SK-N-MC (cell line): ENCODE measurements around the gene EVA1B.
A peak's percentile ranks its signal among the peaks of the same experiment; 100 is the strongest.

ENCODE experiments used
- DNase-seq: peaks from one replicate; pipeline ENCODE4 v3.0.0-alpha.2; 2011; ENCODE audit warnings: low read depth, low spot score
- H3K27ac ChIP-seq: fragments of 200-600 bp; sonication (generic); 2 replicates; pipeline ENCODE4 v1.5.1; 2016; ENCODE audit warnings: mixed run types
- H3K36me3 ChIP-seq: fragments of 200-600 bp; sonication (generic); 2 replicates; pipeline ENCODE4 v1.6.1; 2017; ENCODE audit warnings: antibody characterized with exemption, low read length, mixed read lengths; ENCODE audit not compliant: insufficient read depth
- H3K4me3 ChIP-seq: fragments of 200-600 bp; sonication (generic); 2 replicates; pipeline ENCODE4 v1.5.1; 2016
- H3K9ac ChIP-seq: fragments of 200-600 bp; sonication (generic); 2 replicates; pipeline ENCODE4 v1.8.0; 2017; ENCODE audit warnings: mixed run types, mixed read lengths; ENCODE audit not compliant: insufficient read length
- H3K9me3 ChIP-seq: fragments of 200-600 bp; sonication (generic); 2 replicates; pipeline ENCODE4 v1.6.1; 2017; ENCODE audit warnings: low read depth, mild to moderate bottlenecking, antibody characterized with exemption, low read length, moderate library complexity, mixed read lengths
- EZH2 ChIP-seq: fragments of 200-600 bp; sonication (generic); IDR thresholded peaks from one replicate; pipeline ENCODE4 v1.6.1; 2017; ENCODE audit warnings: antibody characterized with exemption
- FOXP2 ChIP-seq: optimal IDR thresholded peaks from 2 replicates; pipeline ENCODE3; 2011; ENCODE audit warnings: mild to moderate bottlenecking, moderate library complexity; ENCODE audit not compliant: insufficient read depth; ENCODE audit errors: extremely low read length, control extremely low read depth
- POLR2AphosphoS5 ChIP-seq: IDR thresholded peaks from 2 replicates; pipeline ENCODE4 v1.6.1; 2012; ENCODE audit warnings: mild to moderate bottlenecking, low read depth, low read length, borderline replicate concordance

The EVA1B gene

DNA sequence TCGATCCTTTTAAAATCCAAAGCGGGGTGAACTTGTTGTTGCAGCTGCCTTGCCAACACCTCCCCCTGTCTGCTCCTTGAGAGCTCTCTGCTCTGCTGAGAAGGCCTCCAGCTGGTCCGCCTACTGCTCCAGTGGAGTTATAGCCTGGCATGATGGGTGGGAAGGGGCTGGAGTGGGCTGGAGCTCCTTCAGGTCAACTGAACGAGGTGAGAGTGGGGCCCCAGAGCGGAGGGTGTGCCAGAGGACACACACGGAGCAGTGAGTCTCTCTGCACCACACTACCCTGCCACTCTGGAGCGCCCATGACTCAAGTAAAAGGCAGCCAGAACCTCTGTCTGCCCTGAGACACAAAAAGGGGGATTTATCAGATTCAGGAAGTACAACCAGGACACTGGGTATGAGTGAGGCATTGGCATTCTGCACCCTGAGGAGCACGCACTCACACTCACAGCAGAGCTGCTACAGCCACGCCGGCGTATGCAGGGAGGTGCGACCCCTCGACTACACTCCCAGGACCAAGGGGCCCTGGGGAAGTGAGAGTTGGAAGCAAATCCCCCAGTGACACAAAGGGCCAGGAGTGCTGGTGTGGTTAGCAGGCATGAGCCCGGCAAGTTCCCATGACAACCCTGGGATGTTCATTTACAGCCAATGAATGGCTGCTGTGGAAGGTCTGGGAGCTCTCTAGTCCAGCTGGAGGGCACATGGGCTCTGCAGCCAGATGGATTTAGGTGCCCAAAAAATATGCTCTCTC lies 28.0 kb upstream of the EVA1B start:
- TF ChIP-seq FOXP2 = no peak
- TF ChIP-seq EZH2 = no peak
- no peak for TF ChIP-seq POLR2AphosphoS5
- Histone ChIP-seq H3K36me3 (peaks cover 64% of the 10 kb centered on the region; the same call in 1 of the 2 replicates), H3K9ac (no peak overlapping the region), H3K27ac (peak overlapping the region; percentile 67), H3K9me3 (no peaks in the 10 kb centered on the region), H3K4me3 (no peak overlapping the region)
- no peak for DNase-seq

DNA sequence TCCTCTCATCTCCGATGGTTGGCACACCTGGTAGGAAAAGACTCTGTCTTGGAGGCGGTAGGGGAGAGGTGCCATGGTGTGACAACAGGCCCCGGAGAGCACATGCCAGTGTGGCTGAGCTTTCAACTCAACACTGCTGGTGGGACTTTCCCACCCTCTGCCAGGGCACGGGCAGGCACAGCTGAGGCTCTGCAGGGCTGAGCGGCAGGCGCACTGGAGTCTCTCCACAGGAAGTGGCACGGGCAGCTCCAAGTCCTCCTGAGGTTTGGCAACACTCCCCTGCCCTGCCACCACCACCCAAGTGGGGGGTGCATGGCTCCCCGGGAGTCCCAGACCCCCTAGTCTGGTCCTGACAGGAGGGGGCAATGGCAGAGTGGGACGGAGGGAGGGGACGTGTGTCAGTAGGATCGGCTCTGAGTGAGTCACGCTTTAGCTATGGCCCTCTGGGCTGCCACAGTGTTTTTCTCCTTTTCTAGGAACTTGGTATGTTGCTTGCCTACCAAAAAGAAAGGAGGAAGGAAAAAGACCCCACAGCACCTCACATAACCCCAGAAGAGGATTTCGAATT lies 27.3 kb upstream of the EVA1B start:
- H3K27ac ChIP-seq = 0 out of 2 replicates have a peak overlapping the region, but pooled peaks have one; percentile 67
- TF ChIP-seq POLR2AphosphoS5 (no peak), EZH2 (no peak), FOXP2 (no peak)
- H3K9me3 ChIP-seq = no peaks in the 10 kb centered on the region
- no peak overlapping the region for H3K9ac ChIP-seq
- peaks cover 64% of the 10 kb centered on the region; the same call in 1 of the 2 replicates for H3K36me3 ChIP-seq
- H3K4me3 ChIP-seq = no peak overlapping the region
- no peak for DNase-seq

DNA sequence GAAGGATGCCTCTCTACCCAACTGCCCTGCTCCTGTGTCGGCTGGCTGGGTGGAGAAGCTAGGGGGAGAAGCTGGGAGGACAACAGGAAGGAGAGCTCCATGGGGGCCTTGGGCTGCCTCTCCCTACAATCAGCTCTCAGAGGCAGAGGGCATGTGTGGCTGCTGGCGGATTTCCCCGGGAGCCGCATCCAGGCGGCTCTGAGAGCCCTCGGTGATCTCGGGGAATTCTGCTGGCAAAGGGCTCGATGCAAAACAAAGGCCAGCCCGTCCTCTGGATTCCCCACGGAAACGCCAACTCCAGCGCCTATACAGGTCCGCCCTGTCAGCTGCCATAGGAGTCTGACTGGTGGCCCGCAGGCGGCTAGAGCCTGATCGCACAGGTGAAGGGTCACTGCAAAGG lies 26.4 kb upstream of the EVA1B start:
- TF ChIP-seq FOXP2 (no peak), POLR2AphosphoS5 (no peak), EZH2 (no peak)
- Histone ChIP-seq H3K4me3 (no peak overlapping the region), H3K9ac (no peak overlapping the region), H3K9me3 (no peaks in the 10 kb centered on the region), H3K36me3 (peaks cover 61% of the 10 kb centered on the region; the same call in 1 of the 2 replicates), H3K27ac (no peak overlapping the region)
- DNase-seq = no peak

DNA sequence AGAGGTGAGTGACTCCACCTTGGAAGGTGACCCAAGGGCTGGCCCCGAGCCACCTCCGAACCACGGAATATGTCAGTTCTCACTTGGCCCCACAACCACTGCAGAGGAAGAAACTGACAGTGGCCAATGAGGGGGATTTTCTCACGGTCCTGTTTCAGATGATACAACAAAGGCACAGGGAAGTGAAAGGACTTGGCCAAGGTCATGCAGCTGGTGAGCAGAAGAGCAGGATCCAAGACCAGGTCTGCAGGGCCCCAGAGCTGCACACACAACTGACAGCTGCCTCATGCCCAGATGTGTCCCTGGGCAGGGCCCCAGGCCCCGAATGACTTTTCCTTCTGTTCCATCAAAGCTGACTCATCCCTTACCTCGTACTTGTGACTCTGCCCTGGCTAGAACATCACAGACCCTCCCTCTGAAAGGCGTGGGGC lies 25.8 kb upstream of the EVA1B start:
- no peak overlapping the region for H3K4me3 ChIP-seq
- H3K36me3 ChIP-seq = peaks cover 58% of the 10 kb centered on the region; the same call in 1 of the 2 replicates
- H3K9me3 ChIP-seq = no peaks in the 10 kb centered on the region
- no peak overlapping the region for H3K9ac ChIP-seq
- no peak overlapping the region for H3K27ac ChIP-seq
- no peak for TF ChIP-seq EZH2
- no peak for TF ChIP-seq POLR2AphosphoS5
- TF ChIP-seq FOXP2 = no peak
- DNase-seq = no peak

DNA sequence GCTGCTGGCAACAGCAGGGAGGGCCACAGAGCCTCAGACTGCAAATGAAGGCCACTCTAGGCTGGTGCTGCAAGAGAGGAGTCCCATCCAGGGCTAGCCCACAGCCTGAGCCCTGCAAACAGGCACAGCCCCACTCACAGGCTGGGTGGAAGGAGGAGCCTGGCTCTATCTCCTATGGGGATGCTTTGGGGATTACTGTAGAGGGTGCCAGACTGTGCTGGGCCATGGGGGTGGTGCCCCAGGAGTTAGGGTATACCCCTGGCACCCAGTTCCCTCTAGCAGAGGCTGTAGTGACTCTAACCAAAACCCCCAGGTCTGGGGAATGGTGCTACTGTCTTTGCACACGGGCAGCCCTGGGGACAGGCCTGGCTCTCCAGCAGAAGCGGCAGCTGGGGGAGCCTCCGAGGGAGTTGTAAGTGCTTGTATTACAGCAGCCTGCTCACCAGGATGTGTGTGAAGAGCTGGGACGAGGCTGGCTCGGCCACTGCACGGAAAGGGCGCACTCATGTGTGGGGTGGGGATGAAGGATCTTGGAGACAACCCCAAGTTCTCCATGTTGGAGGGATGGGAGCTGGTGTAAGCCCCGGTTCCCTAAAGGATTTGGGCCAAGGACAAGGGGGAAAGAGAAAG lies 23.4 kb upstream of the EVA1B start:
- Histone ChIP-seq H3K27ac (no peak overlapping the region), H3K9ac (no peak overlapping the region), H3K9me3 (no peaks in the 10 kb centered on the region), H3K36me3 (peaks cover 52% of the 10 kb centered on the region; the same call in 1 of the 2 replicates), H3K4me3 (no peak overlapping the region)
- no peak for DNase-seq
- TF ChIP-seq FOXP2 (no peak), POLR2AphosphoS5 (no peak), EZH2 (no peak)

DNA sequence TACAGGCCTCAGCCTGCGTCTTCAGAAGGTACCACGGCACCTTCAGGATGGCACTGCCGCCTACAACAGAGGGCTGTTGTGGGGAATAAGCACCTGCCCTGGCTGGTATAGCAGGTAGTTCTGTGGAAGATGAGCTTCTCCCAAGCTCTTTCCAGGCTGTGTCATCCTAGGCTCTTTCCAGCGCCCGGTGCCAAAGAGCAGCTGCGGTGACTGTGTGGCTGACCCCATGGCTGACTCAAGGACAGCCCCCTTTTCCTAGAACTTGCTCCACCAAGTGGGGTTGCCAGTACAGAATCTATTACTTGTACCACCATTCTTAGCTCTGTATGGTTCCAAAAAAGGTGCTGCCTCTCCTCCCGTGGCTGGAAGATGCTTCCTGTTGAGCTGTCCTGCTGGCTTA lies 21.9 kb upstream of the EVA1B start:
- Histone ChIP-seq H3K27ac (no peak overlapping the region), H3K9me3 (no peaks in the 10 kb centered on the region), H3K9ac (no peak overlapping the region), H3K4me3 (no peak overlapping the region), H3K36me3 (peaks cover 47% of the 10 kb centered on the region; the same call in 1 of the 2 replicates)
- TF ChIP-seq FOXP2 (no peak), POLR2AphosphoS5 (no peak), EZH2 (no peak)
- no peak for DNase-seq

DNA sequence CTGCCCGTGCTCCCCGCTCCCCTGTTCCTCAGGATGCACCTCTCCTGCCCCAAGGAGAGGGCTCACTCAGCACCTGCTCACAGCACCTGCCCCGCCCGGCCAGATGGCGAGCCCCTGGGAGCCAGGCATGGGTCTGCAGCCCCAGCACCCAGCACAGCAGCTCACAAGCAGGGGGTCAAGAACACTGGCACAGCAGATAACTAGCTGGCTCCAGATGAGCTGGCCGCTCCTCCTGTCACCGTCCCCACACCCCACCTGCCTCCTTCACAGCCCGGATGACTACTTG lies 20.9 kb upstream of the EVA1B start:
- Histone ChIP-seq H3K27ac (no peak overlapping the region), H3K9ac (no peak overlapping the region), H3K36me3 (peaks cover 44% of the 10 kb centered on the region; the same call in 1 of the 2 replicates), H3K4me3 (no peak overlapping the region), H3K9me3 (no peaks in the 10 kb centered on the region)
- TF ChIP-seq POLR2AphosphoS5 (no peak), FOXP2 (no peak), EZH2 (no peak)
- no peak for DNase-seq

DNA sequence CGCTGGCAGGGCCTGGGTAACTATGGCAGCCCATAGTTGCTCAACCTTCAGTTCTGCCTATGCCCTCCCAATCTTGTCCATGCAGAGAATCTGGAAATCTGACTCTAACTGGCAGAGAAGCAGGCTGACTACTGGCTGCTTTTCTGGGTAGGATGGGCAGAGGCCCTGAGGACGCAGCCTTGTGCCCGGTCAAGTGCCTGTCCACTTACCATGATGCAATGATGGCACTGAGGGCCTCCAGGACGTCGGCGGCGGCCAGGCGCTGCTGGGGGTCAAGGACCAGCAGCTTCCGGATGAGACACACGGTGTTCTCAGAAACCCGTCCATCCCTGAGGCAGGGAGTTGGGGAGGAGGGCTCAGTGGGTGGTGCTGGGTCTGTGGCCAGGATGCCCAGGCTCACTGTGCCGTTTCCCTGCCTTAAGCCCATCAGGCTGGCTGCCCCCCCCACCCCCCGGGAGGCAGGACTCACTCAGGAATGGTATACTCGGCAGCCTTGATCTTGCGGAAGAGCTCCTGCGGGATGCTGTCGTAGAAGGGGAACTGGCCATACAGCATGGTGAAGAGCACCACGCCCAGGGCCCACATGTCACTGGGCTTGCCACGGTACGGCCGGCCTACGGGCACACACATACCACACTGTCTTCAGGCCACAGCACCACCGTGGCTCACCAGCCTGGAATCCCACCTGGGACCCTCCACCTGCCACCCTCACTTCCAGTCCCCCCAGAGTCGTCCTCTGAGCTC lies 20.4 kb upstream of the EVA1B start:
- Histone ChIP-seq H3K9me3 (no peaks in the 10 kb centered on the region), H3K4me3 (no peak overlapping the region), H3K36me3 (peaks cover 39% of the 10 kb centered on the region; the same call in 1 of the 2 replicates), H3K27ac (no peak overlapping the region), H3K9ac (no peak overlapping the region)
- TF ChIP-seq EZH2 (no peak), POLR2AphosphoS5 (no peak), FOXP2 (no peak)
- DNase-seq = no peak
